GM10266 (cell line): ENCODE data around the gene PLCG2.
"Not testable (repeated sequence)": the region's sequence is repeated elsewhere in the genome, so short reads cannot be mapped to it uniquely, and the experiment has no call there.

Source experiments
- DNase-seq: peaks from one replicate; pipeline ENCODE4 v3.0.0; 2012; ENCODE audit errors: extremely low spot score
- TF ChIP-seq, protein P1 (sequence below): IDR thresholded peaks from 2 replicates; pipeline ENCODE4 v1.5.1; 2012; ENCODE audit warnings: mild to moderate bottlenecking, low read depth; ENCODE audit not compliant: control insufficient read depth, insufficient read depth; ENCODE audit errors: missing control alignments

PLCG2 gene

GRCh38 chr16:81931927-81932326 is 152.8 kb downstream of the PLCG2 start:
- no peak for DNase-seq
- TF ChIP-seq, protein P1, sequence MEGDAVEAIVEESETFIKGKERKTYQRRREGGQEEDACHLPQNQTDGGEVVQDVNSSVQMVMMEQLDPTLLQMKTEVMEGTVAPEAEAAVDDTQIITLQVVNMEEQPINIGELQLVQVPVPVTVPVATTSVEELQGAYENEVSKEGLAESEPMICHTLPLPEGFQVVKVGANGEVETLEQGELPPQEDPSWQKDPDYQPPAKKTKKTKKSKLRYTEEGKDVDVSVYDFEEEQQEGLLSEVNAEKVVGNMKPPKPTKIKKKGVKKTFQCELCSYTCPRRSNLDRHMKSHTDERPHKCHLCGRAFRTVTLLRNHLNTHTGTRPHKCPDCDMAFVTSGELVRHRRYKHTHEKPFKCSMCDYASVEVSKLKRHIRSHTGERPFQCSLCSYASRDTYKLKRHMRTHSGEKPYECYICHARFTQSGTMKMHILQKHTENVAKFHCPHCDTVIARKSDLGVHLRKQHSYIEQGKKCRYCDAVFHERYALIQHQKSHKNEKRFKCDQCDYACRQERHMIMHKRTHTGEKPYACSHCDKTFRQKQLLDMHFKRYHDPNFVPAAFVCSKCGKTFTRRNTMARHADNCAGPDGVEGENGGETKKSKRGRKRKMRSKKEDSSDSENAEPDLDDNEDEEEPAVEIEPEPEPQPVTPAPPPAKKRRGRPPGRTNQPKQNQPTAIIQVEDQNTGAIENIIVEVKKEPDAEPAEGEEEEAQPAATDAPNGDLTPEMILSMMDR = no peak

DNA sequence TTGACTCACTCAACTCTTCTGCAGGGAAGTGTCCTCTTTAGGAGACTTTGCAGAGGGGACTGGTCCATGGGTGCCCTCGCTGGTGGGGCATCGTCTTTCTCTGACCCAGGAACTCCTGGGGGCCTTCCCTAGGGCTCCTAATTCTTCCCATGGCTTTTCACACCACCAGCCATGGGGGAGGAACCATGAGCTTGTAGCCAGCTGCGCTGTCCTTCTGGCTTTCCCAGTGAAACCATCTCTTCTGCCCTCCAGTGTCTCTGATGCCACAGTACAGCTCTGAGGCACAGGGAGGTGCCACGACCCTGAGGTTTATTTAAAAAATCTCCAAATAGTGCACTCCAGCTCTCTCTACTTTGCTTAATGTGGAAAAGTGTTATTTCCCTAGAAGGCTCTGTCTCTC is 153.6 kb downstream of the PLCG2 start:
- no peak for DNase-seq
- TF ChIP-seq, protein P1 = no peak

DNA sequence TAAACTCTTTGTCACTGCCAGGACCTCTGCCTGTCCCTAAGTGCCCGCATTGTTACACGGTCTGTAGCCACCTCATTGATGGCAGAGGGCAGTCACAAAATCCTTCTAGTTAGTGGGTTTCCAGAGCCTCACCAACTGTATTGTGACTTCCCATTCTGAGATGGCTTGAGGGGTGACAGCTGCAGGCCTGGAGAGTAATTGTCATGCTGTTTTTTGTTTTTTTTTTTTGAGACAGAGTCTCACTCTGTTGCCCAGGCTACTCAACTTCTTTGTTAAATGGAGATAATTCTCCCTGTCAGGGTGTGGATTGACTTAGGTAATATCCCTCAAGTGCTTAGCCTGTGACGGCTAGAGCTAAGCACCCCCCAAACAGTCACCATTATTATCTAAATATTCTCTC is 154.3 kb downstream of the PLCG2 start:
- DNase-seq = no peak
- TF ChIP-seq, protein P1 = no peak

DNA sequence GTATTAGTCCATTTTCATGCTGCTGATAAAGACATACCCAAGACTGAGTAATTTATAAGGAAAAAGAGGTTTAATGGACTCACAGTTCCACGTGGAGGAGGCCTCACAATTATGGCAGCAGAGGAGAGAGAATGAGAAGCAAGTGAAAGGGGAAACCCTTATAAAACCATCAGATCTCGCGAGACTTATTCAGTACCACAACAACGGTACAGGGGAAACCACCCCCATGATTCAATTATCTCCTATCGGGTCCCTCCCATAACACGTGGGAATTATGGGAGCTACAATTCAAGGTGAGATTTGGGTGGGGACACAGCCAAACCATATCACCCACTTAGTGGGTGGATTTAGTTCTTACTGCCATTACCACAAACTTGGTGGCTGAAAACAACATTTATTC is 155.6 kb downstream of the PLCG2 start:
- not testable (repeated sequence) for DNase-seq

DNA sequence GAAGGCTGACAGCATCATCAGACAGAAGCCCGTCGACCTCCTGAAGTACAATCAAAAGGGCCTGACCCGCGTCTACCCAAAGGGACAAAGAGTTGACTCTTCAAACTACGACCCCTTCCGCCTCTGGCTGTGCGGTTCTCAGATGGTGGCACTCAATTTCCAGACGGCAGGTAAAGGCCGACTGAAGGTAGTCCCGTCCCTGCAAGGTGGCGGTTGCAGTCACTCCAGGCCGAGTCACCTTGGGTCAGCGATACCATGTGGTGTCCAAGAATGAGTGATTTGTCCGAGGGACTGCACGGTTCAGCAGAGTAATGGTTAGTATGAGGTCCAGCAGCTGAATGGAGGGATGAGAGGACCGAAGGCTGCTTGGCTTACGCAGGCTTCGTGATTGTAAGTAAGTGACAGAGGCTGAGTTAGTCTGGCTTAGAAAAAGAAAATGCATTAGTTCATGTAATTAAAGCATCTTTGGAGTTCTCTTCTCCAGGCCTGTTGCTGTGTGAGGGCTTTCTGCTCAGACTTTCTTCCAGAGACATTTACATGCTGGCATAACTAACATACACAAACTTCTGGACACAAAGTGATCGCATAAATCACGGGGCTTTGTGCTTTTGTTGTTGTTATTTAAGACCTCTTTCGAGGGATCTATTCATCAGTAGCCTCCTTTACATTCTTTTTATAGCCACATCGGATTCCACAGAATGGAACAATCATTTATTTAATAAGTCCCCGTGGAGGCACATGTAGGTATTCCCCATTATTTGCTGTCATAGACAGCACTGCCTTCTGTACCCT is 157.3 kb downstream of the PLCG2 start:
- TF ChIP-seq, protein P1 = no peak
- DNase-seq = no peak

DNA sequence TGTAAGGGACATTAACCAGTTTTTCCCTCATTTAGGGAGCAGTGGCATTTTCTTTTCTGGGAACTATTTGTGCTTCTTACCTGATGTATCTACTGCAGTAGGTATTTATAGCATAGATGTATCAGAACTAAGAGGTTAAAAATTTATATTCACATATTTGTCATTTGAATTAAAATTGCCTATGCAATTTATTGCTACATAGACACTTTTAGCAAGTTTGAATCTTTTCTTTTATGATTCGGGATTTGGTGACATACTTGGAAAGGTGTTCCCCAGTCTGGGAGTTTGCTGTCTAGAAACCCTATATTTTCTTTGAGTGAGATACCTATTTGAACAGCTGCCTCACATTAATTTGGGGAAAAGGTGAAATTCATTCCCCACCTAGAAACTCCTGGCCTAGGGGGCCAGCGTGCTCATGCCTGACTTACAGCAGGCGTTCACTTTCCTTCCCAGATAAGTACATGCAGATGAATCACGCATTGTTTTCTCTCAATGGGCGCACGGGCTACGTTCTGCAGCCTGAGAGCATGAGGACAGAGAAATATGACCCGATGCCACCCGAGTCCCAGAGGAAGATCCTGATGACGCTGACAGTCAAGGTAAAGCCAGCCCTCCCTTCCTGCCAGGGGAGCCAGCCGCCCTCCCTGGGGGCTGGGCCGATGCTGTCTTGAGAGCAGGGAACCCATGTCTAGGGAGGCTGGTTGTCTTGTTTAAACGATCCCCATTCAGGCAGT is 158.4 kb downstream of the PLCG2 start:
- TF ChIP-seq, protein P1 = no peak
- no peak for DNase-seq

DNA sequence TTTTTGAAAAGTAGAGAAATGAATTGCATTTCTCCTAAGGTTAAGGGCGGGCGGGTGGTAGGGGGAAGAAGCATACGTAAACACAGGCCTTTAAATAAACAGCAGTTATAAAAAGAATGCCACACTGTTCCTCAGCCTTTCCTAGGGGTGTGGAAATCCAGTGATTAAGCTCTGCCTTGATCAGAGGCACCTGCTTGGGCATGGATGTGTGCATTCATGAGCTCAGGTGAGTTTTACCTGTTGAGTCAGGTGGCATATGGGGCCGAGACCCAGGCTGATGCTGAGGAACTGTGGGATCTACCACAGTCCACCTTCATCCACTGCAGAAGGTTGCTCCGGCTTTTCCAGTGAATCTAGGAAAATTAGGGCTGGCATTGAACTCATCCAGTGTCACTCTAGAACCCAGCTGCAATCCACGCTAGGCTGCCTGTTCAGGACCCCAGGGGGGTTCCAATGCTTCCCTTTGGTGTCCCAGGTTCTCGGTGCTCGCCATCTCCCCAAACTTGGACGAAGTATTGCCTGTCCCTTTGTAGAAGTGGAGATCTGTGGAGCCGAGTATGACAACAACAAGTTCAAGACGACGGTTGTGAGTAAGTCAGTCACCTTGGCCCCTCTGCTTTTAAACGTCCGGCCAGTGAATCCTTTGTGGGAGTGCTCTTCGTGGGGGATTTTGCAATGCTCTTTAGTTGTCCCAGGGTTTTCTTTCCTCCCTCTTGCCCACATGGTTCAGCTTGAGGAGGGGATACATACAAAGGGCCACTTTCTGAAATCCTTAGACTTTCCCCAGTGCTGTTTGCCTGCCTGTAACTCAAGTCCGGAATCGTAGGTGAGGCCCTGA is 159.5 kb downstream of the PLCG2 start:
- DNase-seq = no peak
- TF ChIP-seq, protein P1 = no peak
